Measurements from ENCODE around the gene RPS27L. TPM values are rescaled to one million over a fixed set of nuclear protein-coding genes. Genes with fewer than 3 reads are reported as not detected.

The RPS27L gene
- total and polyA plus RNA-seq, 9 of the 15 experiments (the other 6 are each of a cell fraction or from before 2014, with no cell fraction given), result 72.2 to 382 (median 116) TPM

GRCh38 chr15:63189941-63190768, 32.9 kb upstream of the RPS27L start (continued):
- TF ChIP-seq ZNF146 (CRISPR knock-in tag; IDR thresholded peaks at IDR 0.05; ENCODE audit: unreplicated experiment) (no peak), ZBTB34 (CRISPR knock-in tag; IDR thresholded peaks at IDR 0.05) (no peak), TEAD1 (CRISPR knock-in tag; IDR thresholded peaks at IDR 0.05) (no peak), ZBTB33 (CRISPR knock-in tag; IDR thresholded peaks at IDR 0.05) (no peak), ZNF133 (CRISPR knock-in tag; IDR thresholded peaks at IDR 0.05) (no peak), ESRRA (IDR thresholded peaks at IDR 0.05; ENCODE audit: borderline replicate concordance, low read depth) (0 out of 2 replicates have a peak, but pooled peaks have one; percentile 25), DNMT1 (IDR thresholded peaks at IDR 0.05) (no peak), NCOA2 (IDR thresholded peaks at IDR 0.05; ENCODE audit: partially characterized antibody in 2 of 2) (no peak), MEF2A (IDR thresholded peaks at IDR 0.05; ENCODE audit: control insufficient read depth, low read depth, low read length) (no peak), TBL1XR1 (IDR thresholded peaks at IDR 0.05; ENCODE audit: low read length in 2 of 2) (no peak), FOSL1 (tag; conservative IDR thresholded peaks at IDR 0.05) (no peak), XRCC5 (IDR thresholded peaks at IDR 0.05; ENCODE audit: low read depth, low read length) (no peak), NFIX (CRISPR knock-in tag; IDR thresholded peaks at IDR 0.05; ENCODE audit: low read depth) (no peak), ARHGAP35 (IDR thresholded peaks at IDR 0.05; ENCODE audit: partially characterized antibody) (no peak), KLF10 (CRISPR knock-in tag; IDR thresholded peaks at IDR 0.05) (no peak), CREM (IDR thresholded peaks at IDR 0.05; ENCODE audit: low read depth) (no peak), ZBTB26 (CRISPR knock-in tag; IDR thresholded peaks at IDR 0.05) (0 out of 2 replicates have a peak, but pooled peaks have one; percentile 20), TAF1 (IDR thresholded peaks at IDR 0.05; ENCODE audit: control insufficient read depth, extremely low read depth, insufficient read depth, low read length, severe bottlenecking) (no peak), NELFE (IDR thresholded peaks at IDR 0.05; ENCODE audit: insufficient read depth, insufficient read length) (no peak), KAT2B (IDR thresholded peaks at IDR 0.05; ENCODE audit: low read depth, low read length) (no peak), NFXL1 (CRISPR knock-in tag; IDR thresholded peaks at IDR 0.05) (no peak), C11orf30 (IDR thresholded peaks at IDR 0.05; ENCODE audit: low read depth) (no peak), OTX1 (CRISPR knock-in tag; IDR thresholded peaks at IDR 0.05) (peak; percentile 74; the same call in 1 of the 2 replicates), TOE1 (IDR thresholded peaks at IDR 0.05; ENCODE audit: borderline replicate concordance) (peak; percentile 66), TOE1 (CRISPR knock-in tag; IDR thresholded peaks at IDR 0.05; ENCODE audit: borderline replicate concordance, low read depth) (no peak)

Measured in K562 (cell line).